Dendritic cell treated with granulocyte-macrophage colony-stimulating factor and Interleukin-4, amounts not matched to agents 40 ng/mL and 50 ng/mL, for 4 days (primary cell): ENCODE data around the gene SALL3.

ENCODE experiments used
- H3K27ac Mint-ChIP-seq: one replicate; pipeline ENCODE4 v1.8.0; 2022; ENCODE audit warnings: mild to moderate bottlenecking, mixed read lengths
- H3K27me3 Mint-ChIP-seq: one replicate; pipeline ENCODE4 v1.8.0; 2022; ENCODE audit warnings: mild to moderate bottlenecking, mixed read lengths
- H3K36me3 Mint-ChIP-seq: one replicate; pipeline ENCODE4 v1.8.0; 2022; ENCODE audit warnings: low read depth, mixed read lengths
- H3K4me1 Mint-ChIP-seq: one replicate; pipeline ENCODE4 v1.8.0; 2022; ENCODE audit warnings: low read depth, mixed read lengths
- H3K4me3 Mint-ChIP-seq: one replicate; pipeline ENCODE4 v1.8.0; 2022; ENCODE audit warnings: mild to moderate bottlenecking, moderate library complexity, mixed read lengths
- H3K9me3 Mint-ChIP-seq: one replicate; pipeline ENCODE4 v1.8.0; 2022; ENCODE audit warnings: mixed read lengths
- intact Hi-C: fragments of 100-400 bp; cut with micrococcal nuclease; formaldehyde crosslinking; loops from one replicate; pipeline ENCODE4 v1.15.0; 2022

The SALL3 gene

GRCh38 chr18:78980777-78981380 is 1.3 kb downstream of the SALL3 start:
- H3K27ac Mint-ChIP-seq, result no peak overlapping the region
- peaks cover 68% of the 10 kb centered on the region for H3K27me3 Mint-ChIP-seq
- no peaks in the 10 kb centered on the region for H3K9me3 Mint-ChIP-seq
- intact Hi-C loops, result no loop called here
- H3K4me3 Mint-ChIP-seq, result no peak overlapping the region
- H3K36me3 Mint-ChIP-seq, result no peaks in the 10 kb centered on the region
- no peaks in the 10 kb centered on the region for H3K4me1 Mint-ChIP-seq

- Mint-ChIP-seq H3K4me1 (no peaks in the 10 kb centered on the region), H3K36me3 (no peaks in the 10 kb centered on the region), H3K27me3 (peaks cover 69% of the 10 kb centered on the region), H3K4me3 (no peak overlapping the region), H3K27ac (no peak overlapping the region), H3K9me3 (no peaks in the 10 kb centered on the region)
- intact Hi-C loops, result no loop called here
Observed at GRCh38 chr18:78981394-78981831, 1.8 kb downstream of the SALL3 start.

GRCh38 chr18:78981989-78982620 is 2.5 kb downstream of the SALL3 start:
- intact Hi-C loops, result no loop called here
- no peaks in the 10 kb centered on the region for H3K9me3 Mint-ChIP-seq
- no peak overlapping the region for H3K4me3 Mint-ChIP-seq
- H3K27ac Mint-ChIP-seq, result no peak overlapping the region
- H3K27me3 Mint-ChIP-seq, result peaks cover 67% of the 10 kb centered on the region
- no peaks in the 10 kb centered on the region for H3K4me1 Mint-ChIP-seq
- H3K36me3 Mint-ChIP-seq, result no peaks in the 10 kb centered on the region

- Mint-ChIP-seq H3K27ac (no peak overlapping the region), H3K4me3 (no peak overlapping the region), H3K27me3 (peaks cover 60% of the 10 kb centered on the region), H3K4me1 (no peaks in the 10 kb centered on the region), H3K9me3 (no peaks in the 10 kb centered on the region), H3K36me3 (no peaks in the 10 kb centered on the region)
- intact Hi-C loops, result no loop called here
Observed at GRCh38 chr18:78983512-78983911, 3.9 kb downstream of the SALL3 start.

- no peak overlapping the region for H3K27ac Mint-ChIP-seq
- intact Hi-C loops, result loop anchor here (2.0 kb wide), 1 partner anchor 262 kb away; no protein-coding TSS in a partner anchor
- no peaks in the 10 kb centered on the region for H3K9me3 Mint-ChIP-seq
- no peak overlapping the region for H3K4me3 Mint-ChIP-seq
- peaks cover 61% of the 10 kb centered on the region for H3K27me3 Mint-ChIP-seq
- H3K4me1 Mint-ChIP-seq, result no peaks in the 10 kb centered on the region
- no peaks in the 10 kb centered on the region for H3K36me3 Mint-ChIP-seq
Observed at GRCh38 chr18:78984941-78985784, 5.5 kb downstream of the SALL3 start.

- peaks cover 63% of the 10 kb centered on the region for H3K27me3 Mint-ChIP-seq
- H3K4me3 Mint-ChIP-seq, result no peak overlapping the region
- no peaks in the 10 kb centered on the region for H3K36me3 Mint-ChIP-seq
- H3K9me3 Mint-ChIP-seq, result no peaks in the 10 kb centered on the region
- intact Hi-C loops, result no loop called here
- H3K27ac Mint-ChIP-seq, result no peak overlapping the region
- no peaks in the 10 kb centered on the region for H3K4me1 Mint-ChIP-seq
Observed at GRCh38 chr18:78986018-78986481, 6.4 kb downstream of the SALL3 start.

- no peak overlapping the region for H3K4me3 Mint-ChIP-seq
- peaks cover 26% of the 10 kb centered on the region for H3K27me3 Mint-ChIP-seq
- intact Hi-C loops, result no loop called here
- H3K4me1 Mint-ChIP-seq, result no peaks in the 10 kb centered on the region
- H3K27ac Mint-ChIP-seq, result no peak overlapping the region
- no peaks in the 10 kb centered on the region for H3K36me3 Mint-ChIP-seq
- peaks cover 14% of the 10 kb centered on the region for H3K9me3 Mint-ChIP-seq
Observed at GRCh38 chr18:78991446-78991845, 11.8 kb downstream of the SALL3 start.

- H3K36me3 Mint-ChIP-seq, result no peaks in the 10 kb centered on the region
Observed at GRCh38 chr18:78992041-78993011, 12.7 kb downstream of the SALL3 start.

GRCh38 chr18:78993014-78993926 is 13.7 kb downstream of the SALL3 start:
- Mint-ChIP-seq H3K27ac (no peak overlapping the region), H3K27me3 (peaks cover 15% of the 10 kb centered on the region), H3K4me3 (no peak overlapping the region), H3K4me1 (no peaks in the 10 kb centered on the region), H3K9me3 (peaks cover 14% of the 10 kb centered on the region), H3K36me3 (no peaks in the 10 kb centered on the region)
- intact Hi-C loops, result no loop called here

More at GRCh38 chr18:78992041-78993011, 12.7 kb downstream of the SALL3 start:
- Mint-ChIP-seq H3K27ac (no peak overlapping the region), H3K9me3 (peaks cover 14% of the 10 kb centered on the region), H3K4me1 (no peaks in the 10 kb centered on the region), H3K4me3 (no peak overlapping the region), H3K27me3 (peaks cover 20% of the 10 kb centered on the region)
- intact Hi-C loops, result no loop called here

GRCh38 chr18:78994000-78994399 is 14.4 kb downstream of the SALL3 start:
- Mint-ChIP-seq H3K27me3 (peaks cover 15% of the 10 kb centered on the region), H3K9me3 (peaks cover 14% of the 10 kb centered on the region), H3K4me3 (no peak overlapping the region), H3K4me1 (no peaks in the 10 kb centered on the region), H3K27ac (no peak overlapping the region), H3K36me3 (no peaks in the 10 kb centered on the region)
- intact Hi-C loops, result no loop called here

GRCh38 chr18:78994531-78994930 is 14.9 kb downstream of the SALL3 start:
- Mint-ChIP-seq H3K27me3 (peaks cover 19% of the 10 kb centered on the region), H3K4me1 (no peaks in the 10 kb centered on the region), H3K4me3 (no peak overlapping the region), H3K36me3 (no peaks in the 10 kb centered on the region), H3K27ac (no peak overlapping the region), H3K9me3 (peaks cover 14% of the 10 kb centered on the region)
- intact Hi-C loops, result no loop called here

- Mint-ChIP-seq H3K9me3 (peaks cover 14% of the 10 kb centered on the region), H3K27ac (no peak overlapping the region), H3K4me3 (no peak overlapping the region), H3K4me1 (no peaks in the 10 kb centered on the region), H3K27me3 (peaks cover 17% of the 10 kb centered on the region), H3K36me3 (no peaks in the 10 kb centered on the region)
- intact Hi-C loops, result no loop called here
Observed at GRCh38 chr18:78994977-78995582, 15.5 kb downstream of the SALL3 start.
